ENCODE results near the gene B4GALNT2. TPM values are rescaled to one million over a fixed set of nuclear protein-coding genes. Genes with fewer than 3 reads are reported as not detected.
"Not testable (repeated sequence)": the region's sequence is repeated elsewhere in the genome, so short reads cannot be mapped to it uniquely, and the experiment has no call there.

The B4GALNT2 gene
- total RNA-seq, 1 donor from 2014 or later = not detected

- Histone ChIP-seq H3K27ac (replicated peaks) (no peak overlapping the region), H3K27me3 (ENCODE audit: low read depth) (peaks cover 71% of the 10 kb centered on the region), H3K9me3 (replicated peaks) (peaks cover 9% of the 10 kb centered on the region), H3K4me1 (no peaks in the 10 kb centered on the region), H3K36me3 (no peaks in the 10 kb centered on the region), H3K4me3 (no peak overlapping the region)
- intact Hi-C loops (cut with micrococcal nuclease) = no loop called here
- TF ChIP-seq, protein P1, sequence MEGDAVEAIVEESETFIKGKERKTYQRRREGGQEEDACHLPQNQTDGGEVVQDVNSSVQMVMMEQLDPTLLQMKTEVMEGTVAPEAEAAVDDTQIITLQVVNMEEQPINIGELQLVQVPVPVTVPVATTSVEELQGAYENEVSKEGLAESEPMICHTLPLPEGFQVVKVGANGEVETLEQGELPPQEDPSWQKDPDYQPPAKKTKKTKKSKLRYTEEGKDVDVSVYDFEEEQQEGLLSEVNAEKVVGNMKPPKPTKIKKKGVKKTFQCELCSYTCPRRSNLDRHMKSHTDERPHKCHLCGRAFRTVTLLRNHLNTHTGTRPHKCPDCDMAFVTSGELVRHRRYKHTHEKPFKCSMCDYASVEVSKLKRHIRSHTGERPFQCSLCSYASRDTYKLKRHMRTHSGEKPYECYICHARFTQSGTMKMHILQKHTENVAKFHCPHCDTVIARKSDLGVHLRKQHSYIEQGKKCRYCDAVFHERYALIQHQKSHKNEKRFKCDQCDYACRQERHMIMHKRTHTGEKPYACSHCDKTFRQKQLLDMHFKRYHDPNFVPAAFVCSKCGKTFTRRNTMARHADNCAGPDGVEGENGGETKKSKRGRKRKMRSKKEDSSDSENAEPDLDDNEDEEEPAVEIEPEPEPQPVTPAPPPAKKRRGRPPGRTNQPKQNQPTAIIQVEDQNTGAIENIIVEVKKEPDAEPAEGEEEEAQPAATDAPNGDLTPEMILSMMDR (IDR thresholded peaks at IDR 0.05; ENCODE audit: borderline replicate concordance) = no peak
- DNase-seq = no peak
Observed at GRCh38 chr17:49121696-49122292, 10.8 kb upstream of the B4GALNT2 start.

DNA sequence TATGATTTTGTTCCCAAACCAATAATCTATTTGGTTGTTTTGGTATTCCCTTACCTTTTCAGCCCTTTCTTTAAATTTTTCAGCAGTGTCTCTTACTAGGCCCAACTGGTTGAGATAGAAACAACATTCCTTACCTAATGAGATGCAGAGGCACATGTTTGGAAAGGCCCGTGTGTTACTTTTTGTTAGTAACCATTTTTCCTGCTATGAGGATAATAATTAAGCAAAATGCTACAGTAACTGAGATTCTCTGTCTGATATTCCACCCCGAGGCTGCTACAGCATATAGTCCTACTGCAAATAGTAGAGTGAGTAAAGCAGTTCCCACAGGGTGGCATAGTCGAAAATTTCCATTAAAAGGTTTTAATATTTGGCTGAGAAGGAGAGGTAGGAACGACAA lies 10.0 kb upstream of the B4GALNT2 start:
- intact Hi-C loops (cut with micrococcal nuclease) = no loop called here
- no peak for DNase-seq
- no peaks in the 10 kb centered on the region for H3K36me3 ChIP-seq
- H3K9me3 ChIP-seq (replicated peaks) = peaks cover 9% of the 10 kb centered on the region
- no peak overlapping the region for H3K27ac ChIP-seq (replicated peaks)
- TF ChIP-seq, protein P1 (IDR thresholded peaks at IDR 0.05; ENCODE audit: borderline replicate concordance) = no peak
- H3K4me3 ChIP-seq = no peak overlapping the region
- no peaks in the 10 kb centered on the region for H3K4me1 ChIP-seq
- H3K27me3 ChIP-seq (ENCODE audit: low read depth) = peaks cover 71% of the 10 kb centered on the region

DNA sequence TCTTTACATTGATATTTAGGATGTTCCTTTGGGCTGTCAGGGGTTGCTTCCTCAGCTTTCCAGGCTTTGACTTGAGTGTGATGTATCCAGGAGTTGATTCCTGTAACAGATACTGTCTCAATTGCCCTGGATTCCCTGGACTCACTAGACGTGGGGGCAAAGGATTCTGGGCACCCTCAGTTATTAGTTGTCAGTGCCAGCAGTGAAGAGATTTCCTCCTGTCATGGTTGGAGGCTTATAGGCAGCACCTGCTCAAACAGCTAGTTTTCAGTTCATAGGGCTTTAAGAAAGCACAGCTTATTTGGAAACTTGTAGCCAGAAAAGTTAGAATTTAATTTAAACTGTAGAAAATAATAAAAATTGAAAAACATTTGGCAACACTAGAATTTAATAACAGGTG lies 9.5 kb upstream of the B4GALNT2 start:
- Histone ChIP-seq H3K27me3 (ENCODE audit: low read depth) (peaks cover 71% of the 10 kb centered on the region), H3K27ac (replicated peaks) (no peak overlapping the region), H3K9me3 (replicated peaks) (peaks cover 9% of the 10 kb centered on the region), H3K4me3 (no peak overlapping the region), H3K36me3 (no peaks in the 10 kb centered on the region), H3K4me1 (no peaks in the 10 kb centered on the region)
- DNase-seq = no peak
- TF ChIP-seq, protein P1 (IDR thresholded peaks at IDR 0.05; ENCODE audit: borderline replicate concordance) = no peak
- intact Hi-C loops (cut with micrococcal nuclease) = no loop called here

GRCh38 chr17:49125449-49125848 lies 7.1 kb upstream of the B4GALNT2 start:
- TF ChIP-seq, protein P1 (IDR thresholded peaks at IDR 0.05; ENCODE audit: borderline replicate concordance) = no peak
- Histone ChIP-seq H3K4me1 (no peaks in the 10 kb centered on the region), H3K27me3 (ENCODE audit: low read depth) (peaks cover 75% of the 10 kb centered on the region), H3K36me3 (no peaks in the 10 kb centered on the region), H3K9me3 (replicated peaks) (peaks cover 32% of the 10 kb centered on the region), H3K27ac (replicated peaks) (no peak overlapping the region), H3K4me3 (no peak overlapping the region)
- no peak for DNase-seq
- intact Hi-C loops (cut with micrococcal nuclease) = no loop called here

- H3K27ac ChIP-seq (replicated peaks); H3K36me3 ChIP-seq; H3K4me3 ChIP-seq; intact Hi-C loops (cut with micrococcal nuclease); H3K4me1 ChIP-seq; DNase-seq: not testable (repeated sequence)
- Histone ChIP-seq H3K27me3 (ENCODE audit: low read depth) (peaks cover 75% of the 10 kb centered on the region), H3K9me3 (replicated peaks) (peaks cover 32% of the 10 kb centered on the region)
Observed at GRCh38 chr17:49126183-49126859, 6.2 kb upstream of the B4GALNT2 start.

DNA sequence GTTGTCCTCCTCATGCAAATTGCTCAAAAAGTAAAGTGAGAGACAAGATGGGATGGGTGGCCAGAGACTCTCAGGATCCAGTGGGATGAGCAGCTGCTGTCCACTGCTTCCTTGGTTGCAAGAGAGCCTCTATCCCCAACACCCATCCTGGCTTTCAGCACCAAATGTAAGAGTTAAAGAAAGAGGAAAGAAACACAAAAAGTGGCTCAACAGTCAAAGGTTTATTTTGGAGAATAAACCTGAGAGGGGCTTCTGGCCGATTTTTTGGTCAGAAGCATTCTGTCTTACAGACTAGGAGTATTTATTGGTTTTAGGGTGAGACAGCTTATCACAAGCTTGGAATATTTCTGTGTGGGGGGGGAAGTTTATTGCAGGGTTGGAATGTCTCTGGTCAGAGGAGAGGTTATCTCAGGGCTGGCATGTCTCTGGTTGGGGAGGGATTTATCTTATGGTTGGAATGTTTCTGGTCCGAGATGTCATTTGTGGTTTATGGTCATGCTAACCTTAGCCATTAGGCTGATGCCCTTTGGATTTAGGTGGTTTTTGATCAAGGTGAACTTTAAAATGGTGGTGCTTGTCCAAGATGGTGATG lies 3.1 kb upstream of the B4GALNT2 start:
- DNase-seq; H3K4me3 ChIP-seq; H3K36me3 ChIP-seq; H3K27ac ChIP-seq (replicated peaks); intact Hi-C loops (cut with micrococcal nuclease): not testable (repeated sequence)
- Histone ChIP-seq H3K27me3 (ENCODE audit: low read depth) (peaks cover 89% of the 10 kb centered on the region), H3K4me1 (peaks cover 12% of the 10 kb centered on the region), H3K9me3 (replicated peaks) (peaks cover 25% of the 10 kb centered on the region)

Data from left ventricle myocardium inferior (tissue), 1 donor.